ENCODE results near the gene EPB42. TPM values are rescaled to one million over a fixed set of nuclear protein-coding genes. Genes with fewer than 3 reads are reported as not detected.

Gene EPB42
- total and polyA plus RNA-seq, 4 donors = 0.03 to 11.1 (median 0.18) TPM; not detected in 1

- no peaks in the 10 kb centered on the region for H3K9me3 ChIP-seq (ENCODE audit: control insufficient read depth in 4 of 4, insufficient read depth in 3 of 4, low read length in 3 of 4)
- H3K9ac ChIP-seq (ENCODE audit: insufficient read depth in 1 of 2, low read length in 2 of 2) = no peak overlapping the region
- no peak for TF ChIP-seq CTCF (IDR thresholded peaks at IDR 0.05; ENCODE audit: control extremely low read depth, extremely low read depth)
- ATAC-seq (ENCODE audit: insufficient read depth, low FRiP score) = no peak
- no peak overlapping the region for H3K4me3 ChIP-seq
- peaks cover 0 to 3% (median 0%) of the 10 kb centered on the region in 3 donors for H3K27me3 ChIP-seq (ENCODE audit: control insufficient read depth in 3 of 3, insufficient read depth in 3 of 3, low read length in 2 of 3)
- WGBS, 2 donors = 92 to 94% methylated on average over 9 of the region's 9 CpGs
- no peak overlapping the region for H3K27ac ChIP-seq (ENCODE audit: low read depth in 1 of 2, low read length in 1 of 2)
- H3K36me3 ChIP-seq (ENCODE audit: control insufficient read depth in 4 of 4, insufficient read depth in 4 of 4, low read length in 4 of 4) = no peaks in the 10 kb centered on the region
- DNase-seq = no peak
- H3K4me1 ChIP-seq (ENCODE audit: control insufficient read depth in 5 of 5, insufficient read depth in 5 of 5, low read length in 5 of 5) = no peaks in the 10 kb centered on the region
Observed at GRCh38 chr15:43207024-43207423, 13.8 kb downstream of the EPB42 start.

- H3K4me3 ChIP-seq = no peak overlapping the region
- no peak overlapping the region for H3K9ac ChIP-seq (ENCODE audit: insufficient read depth in 1 of 2, low read length in 2 of 2)
- ATAC-seq (ENCODE audit: insufficient read depth, low FRiP score) (no peak), DNase-seq (no peak)
- peaks cover 0 to 3% (median 0%) of the 10 kb centered on the region in 3 donors for H3K27me3 ChIP-seq (ENCODE audit: control insufficient read depth in 3 of 3, insufficient read depth in 3 of 3, low read length in 2 of 3)
- no peaks in the 10 kb centered on the region for H3K9me3 ChIP-seq (ENCODE audit: control insufficient read depth in 4 of 4, insufficient read depth in 3 of 4, low read length in 3 of 4)
- no peak overlapping the region for H3K27ac ChIP-seq (ENCODE audit: low read depth in 1 of 2, low read length in 1 of 2)
- WGBS, 2 donors = 78 to 86% methylated on average over 5 of the region's 5 CpGs
- no peaks in the 10 kb centered on the region for H3K4me1 ChIP-seq (ENCODE audit: control insufficient read depth in 5 of 5, insufficient read depth in 5 of 5, low read length in 5 of 5)
- H3K36me3 ChIP-seq (ENCODE audit: control insufficient read depth in 4 of 4, insufficient read depth in 4 of 4, low read length in 4 of 4) = no peaks in the 10 kb centered on the region
- no peak for TF ChIP-seq CTCF (IDR thresholded peaks at IDR 0.05; ENCODE audit: control extremely low read depth, extremely low read depth)
Observed at GRCh38 chr15:43206054-43206453, 14.8 kb downstream of the EPB42 start.

- 43 to 44% methylated on average over 8 of the region's 8 CpGs for WGBS, 2 donors
- DNase-seq (peak; percentile 31 to 37 (median 33)), ATAC-seq (ENCODE audit: insufficient read depth, low FRiP score) (no peak)
- Histone ChIP-seq H3K36me3 (ENCODE audit: control insufficient read depth in 4 of 4, insufficient read depth in 4 of 4, low read length in 4 of 4) (no peaks in the 10 kb centered on the region), H3K27me3 (ENCODE audit: control insufficient read depth in 3 of 3, insufficient read depth in 3 of 3, low read length in 2 of 3) (no peaks in the 10 kb centered on the region), H3K4me3 (no peak overlapping the region), H3K9ac (ENCODE audit: insufficient read depth in 1 of 2, low read length in 2 of 2) (no peak overlapping the region), H3K4me1 (ENCODE audit: control insufficient read depth in 5 of 5, insufficient read depth in 5 of 5, low read length in 5 of 5) (no peaks in the 10 kb centered on the region), H3K27ac (ENCODE audit: low read depth in 1 of 2, low read length in 1 of 2) (no peak overlapping the region), H3K9me3 (ENCODE audit: control insufficient read depth in 4 of 4, insufficient read depth in 3 of 4, low read length in 3 of 4) (no peaks in the 10 kb centered on the region)
- TF ChIP-seq CTCF (IDR thresholded peaks at IDR 0.05; ENCODE audit: control extremely low read depth, extremely low read depth) = peak; percentile 19
Observed at GRCh38 chr15:43204016-43204901, 16.6 kb downstream of the EPB42 start.
